Endothelial cell of umbilical vein (primary cell): ENCODE results near the gene FBLIM1.

ENCODE experiments used
- EZH2 ChIP-seq: IDR thresholded peaks from 2 replicates; pipeline ENCODE4 v1.6.1; 2012; ENCODE audit warnings: borderline replicate concordance, low read depth, mild to moderate bottlenecking, moderate library complexity, low read length, inconsistent platforms; ENCODE audit not compliant: severe bottlenecking
- FOS ChIP-seq: IDR thresholded peaks from 2 replicates; pipeline ENCODE4 v1.6.1; 2011; ENCODE audit warnings: mild to moderate bottlenecking, low read length, moderate library complexity, borderline replicate concordance; ENCODE audit not compliant: insufficient read depth
- POLR2AphosphoS5 ChIP-seq: IDR thresholded peaks from 2 replicates; pipeline ENCODE4 v1.6.1; 2012; ENCODE audit warnings: low read depth, mild to moderate bottlenecking, control low read depth, low read length, moderate library complexity; ENCODE audit not compliant: insufficient read depth
- TF ChIP-seq, protein P1 (sequence below), 2 donors: IDR thresholded peaks; 1 replicate in 1 of 2; 2 replicates in 1 of 2; pipeline ENCODE4 v1.5.1; 2011; ENCODE audit warnings: low read length in 2 of 2, mild to moderate bottlenecking in 2 of 2, moderate library complexity in 2 of 2, control low read depth in 1 of 2, inconsistent platforms in 1 of 2, low read depth in 1 of 2; ENCODE audit not compliant: insufficient read depth in 1 of 2; ENCODE audit errors: extremely low read depth in 1 of 2

DNA sequence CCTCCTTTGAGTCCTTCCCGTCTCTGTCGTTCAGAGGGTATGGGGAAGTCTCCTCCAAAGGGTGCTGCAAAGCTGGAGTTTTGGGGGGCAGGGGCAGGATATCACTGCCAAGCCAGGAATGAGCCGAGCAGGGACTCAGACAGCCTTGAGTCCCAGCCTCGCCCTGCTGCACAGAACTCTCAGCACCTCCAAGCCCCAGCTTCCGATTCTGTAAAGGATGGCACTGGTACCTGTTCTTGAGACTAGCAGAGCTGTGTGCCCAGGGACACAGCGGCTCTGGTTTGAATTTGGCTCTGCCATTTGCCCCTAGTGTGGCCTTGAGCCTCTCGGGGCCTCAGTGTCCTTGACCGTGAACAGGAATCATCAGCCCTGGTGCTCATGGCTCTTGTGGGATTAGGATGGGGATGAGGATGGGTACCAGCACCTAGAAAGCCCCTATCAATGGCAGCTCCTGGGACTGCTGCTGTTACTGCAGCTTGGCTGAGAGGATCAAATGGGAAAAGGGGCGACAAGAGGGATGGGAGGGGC is 1.5 kb upstream of the FBLIM1 start:
- TF ChIP-seq POLR2AphosphoS5 (no peak), EZH2 (no peak), FOS (no peak)
- TF ChIP-seq, protein P1, sequence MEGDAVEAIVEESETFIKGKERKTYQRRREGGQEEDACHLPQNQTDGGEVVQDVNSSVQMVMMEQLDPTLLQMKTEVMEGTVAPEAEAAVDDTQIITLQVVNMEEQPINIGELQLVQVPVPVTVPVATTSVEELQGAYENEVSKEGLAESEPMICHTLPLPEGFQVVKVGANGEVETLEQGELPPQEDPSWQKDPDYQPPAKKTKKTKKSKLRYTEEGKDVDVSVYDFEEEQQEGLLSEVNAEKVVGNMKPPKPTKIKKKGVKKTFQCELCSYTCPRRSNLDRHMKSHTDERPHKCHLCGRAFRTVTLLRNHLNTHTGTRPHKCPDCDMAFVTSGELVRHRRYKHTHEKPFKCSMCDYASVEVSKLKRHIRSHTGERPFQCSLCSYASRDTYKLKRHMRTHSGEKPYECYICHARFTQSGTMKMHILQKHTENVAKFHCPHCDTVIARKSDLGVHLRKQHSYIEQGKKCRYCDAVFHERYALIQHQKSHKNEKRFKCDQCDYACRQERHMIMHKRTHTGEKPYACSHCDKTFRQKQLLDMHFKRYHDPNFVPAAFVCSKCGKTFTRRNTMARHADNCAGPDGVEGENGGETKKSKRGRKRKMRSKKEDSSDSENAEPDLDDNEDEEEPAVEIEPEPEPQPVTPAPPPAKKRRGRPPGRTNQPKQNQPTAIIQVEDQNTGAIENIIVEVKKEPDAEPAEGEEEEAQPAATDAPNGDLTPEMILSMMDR (IDR thresholded peaks at IDR 0.05; ENCODE audit: extremely low read depth in 1 of 2, insufficient read depth in 1 of 2, low read depth in 1 of 2, low read length in 2 of 2) = no peak
